SK-N-SH (cell line): ENCODE measurements around the gene DNAH11. TPM values are rescaled to one million over a fixed set of nuclear protein-coding genes. Genes with fewer than 3 reads are reported as not detected.

Experiments
- CTCF ChIA-PET: fragments of 300-600, 350-600 bp; formaldehyde crosslinking; extraction: SDS; loops from one replicate; lab custom pipeline; 2021; lab: Yijun Ruan, JAX
- POLR2A ChIA-PET: fragments of 350-600 bp; sonication (Branson Sonifier 250); formaldehyde crosslinking; extraction: SDS; loops from one replicate; lab custom pipeline; 2020; ENCODE audit warnings: antibody characterized with exemption, inconsistent platforms; lab: Yijun Ruan, JAX
- DNase-seq: peaks from one replicate; pipeline ENCODE4 v3.0.0; 2012
- H2AFZ ChIP-seq: fragments of 200-600 bp; sonication (generic); 2 replicates; pipeline ENCODE4 v1.8.1; 2016; ENCODE audit warnings: antibody characterized with exemption, mild to moderate bottlenecking, low read depth
- H3F3A ChIP-seq: fragments of 200-600 bp; sonication (generic); replicated peaks from 2 replicates; pipeline ENCODE3; 2016; ENCODE audit warnings: antibody characterized with exemption, mild to moderate bottlenecking; ENCODE audit not compliant: insufficient read depth
- H3K27ac ChIP-seq, 2 experiments: fragments of 200-500 bp in 1 of 2; fragments of 200-600 bp in 1 of 2; sonication (Bioruptor generic) in 1 of 2; sonication (generic), shearing (Covaris generic) in 1 of 2; 2 replicates each; pipeline versions ENCODE4 v1.5.1 to v1.6.1; 2014 to 2016; ENCODE audit warnings: low read depth in 2 of 2, inconsistent platforms in 1 of 2, low read length in 1 of 2, mild to moderate bottlenecking in 1 of 2, mixed read lengths in 1 of 2
- H3K27me3 ChIP-seq: fragments of 200-600 bp; sonication (generic), shearing (Covaris generic); 2 replicates; pipeline ENCODE4 v1.6.1; 2016; ENCODE audit warnings: mixed run types; ENCODE audit not compliant: insufficient read depth
- H3K36me3 ChIP-seq, 2 experiments: fragments of 200-500 bp in 1 of 2; fragments of 200-600 bp in 1 of 2; sonication (Bioruptor generic) in 1 of 2; sonication (generic) in 1 of 2; replicated peaks in 1 of 2; 2 replicates each; pipeline versions ENCODE3 to v1.5.1; 2014 to 2016; ENCODE audit warnings: low read length in 1 of 2, mild to moderate bottlenecking in 1 of 2; ENCODE audit not compliant: insufficient read depth in 2 of 2, control insufficient read depth in 1 of 2
- H3K4me1 ChIP-seq, 2 experiments: fragments of 200-500 bp in 1 of 2; fragments of 200-600 bp in 1 of 2; sonication (Bioruptor generic) in 1 of 2; sonication (generic), shearing (Covaris generic) in 1 of 2; 2 replicates each; pipeline versions ENCODE4 v1.5.1 to v1.6.1; 2014 to 2016; ENCODE audit warnings: low read depth in 1 of 2, low read length in 1 of 2, mixed run types in 1 of 2; ENCODE audit not compliant: insufficient read depth in 2 of 2, control insufficient read depth in 1 of 2
- H3K4me2 ChIP-seq: fragments of 200-600 bp; sonication (generic), shearing (Covaris generic); 2 replicates; pipeline ENCODE4 v1.6.1; 2017; ENCODE audit warnings: mixed run types
- H3K4me3 ChIP-seq, 2 experiments: fragments of 200-500 bp in 1 of 2; fragments of 200-600 bp in 1 of 2; sonication (Bioruptor generic) in 1 of 2; sonication (generic), shearing (Covaris generic) in 1 of 2; 2 replicates each; pipeline versions ENCODE4 v1.5.1 to v1.8.1; 2014 to 2016; ENCODE audit warnings: low read depth in 2 of 2, inconsistent platforms in 1 of 2, low read length in 1 of 2, mild to moderate bottlenecking in 1 of 2, mixed read lengths in 1 of 2, moderate library complexity in 1 of 2
- H3K79me2 ChIP-seq: fragments of 200-600 bp; sonication (generic); 2 replicates; pipeline ENCODE4 v1.8.1; 2017; ENCODE audit warnings: mild to moderate bottlenecking; ENCODE audit not compliant: insufficient read depth
- H3K9ac ChIP-seq: fragments of 200-600 bp; sonication (generic); 2 replicates; pipeline ENCODE4 v1.6.1; 2017; ENCODE audit warnings: mixed run types
- H3K9me2 ChIP-seq: fragments of 200-600 bp; sonication (generic); 2 replicates; pipeline ENCODE4 v1.6.1; 2017; ENCODE audit warnings: mixed run types
- H3K9me3 ChIP-seq: fragments of 200-600 bp; sonication (generic); 2 replicates; pipeline ENCODE4 v1.6.1; 2017; ENCODE audit warnings: mixed run types, mild to moderate bottlenecking, moderate library complexity
- H4K20me1 ChIP-seq: fragments of 200-600 bp; sonication (generic); 2 replicates; pipeline ENCODE4 v1.6.1; 2017; ENCODE audit warnings: mild to moderate bottlenecking, mixed run types; ENCODE audit not compliant: insufficient read depth
- CHD2 ChIP-seq: fragments of 150-350 bp; IDR thresholded peaks from 2 replicates; pipeline ENCODE4 v1.6.1; 2018; ENCODE audit warnings: low read length; ENCODE audit not compliant: partially characterized antibody
- CTCF ChIP-seq: fragments of 200-600 bp; sonication (generic); IDR thresholded peaks from 2 replicates; pipeline ENCODE4 v1.6.1; 2017; ENCODE audit warnings: antibody characterized with exemption, mild to moderate bottlenecking, moderate library complexity
- FOSL2 ChIP-seq: IDR thresholded peaks from 2 replicates; pipeline ENCODE4 v1.4.0; 2012; ENCODE audit warnings: low read depth, mild to moderate bottlenecking, moderate library complexity, borderline replicate concordance
- FOXJ3 ChIP-seq: sonication (generic); formaldehyde crosslinking; IDR thresholded peaks from 2 replicates; pipeline ENCODE4 v1.5.1; 2020; ENCODE audit warnings: mild to moderate bottlenecking, missing genetic modification reagents
- GABPA ChIP-seq: IDR thresholded peaks from 2 replicates; pipeline ENCODE4 v1.4.0; 2012; ENCODE audit warnings: low read depth, mild to moderate bottlenecking
- JUND ChIP-seq: IDR thresholded peaks from 2 replicates; pipeline ENCODE4 v1.4.0; 2012
- MXI1 ChIP-seq: IDR thresholded peaks from 2 replicates; pipeline ENCODE4 v1.6.1; 2012; ENCODE audit warnings: mild to moderate bottlenecking, low read depth, low read length, improper control_type of control experiment
- NFIC ChIP-seq: IDR thresholded peaks from 2 replicates; pipeline ENCODE4 v1.4.0; 2012; ENCODE audit warnings: borderline replicate concordance
- POLR2AphosphoS5 ChIP-seq: IDR thresholded peaks from 2 replicates; pipeline ENCODE4 v1.6.1; 2012; ENCODE audit warnings: low read depth, low read length
- RAD21 ChIP-seq: IDR thresholded peaks from 2 replicates; pipeline ENCODE4 v1.6.1; 2012; ENCODE audit warnings: mild to moderate bottlenecking, low read length
- RCOR1 ChIP-seq: fragments of 150-350 bp; IDR thresholded peaks from 2 replicates; pipeline ENCODE4 v1.6.1; 2017; ENCODE audit warnings: antibody characterized with exemption, low read length
- RXRA ChIP-seq: IDR thresholded peaks from 2 replicates; pipeline ENCODE4 v1.4.0; 2012; ENCODE audit warnings: low read depth, mild to moderate bottlenecking, borderline replicate concordance
- SMC3 ChIP-seq: IDR thresholded peaks from 2 replicates; pipeline ENCODE4 v1.6.1; 2012; ENCODE audit warnings: low read depth, low read length, improper control_type of control experiment
- USF1 ChIP-seq: IDR thresholded peaks from 2 replicates; pipeline ENCODE4 v1.4.0; 2012; ENCODE audit warnings: low read depth, borderline replicate concordance
- ZBTB33 ChIP-seq: IDR thresholded peaks from 2 replicates; pipeline ENCODE4 v1.4.0; 2012; ENCODE audit warnings: low read depth, borderline replicate concordance
- WGBS: methylation state at CpG from one replicate; pipeline ENCODE4 v1.1.6; 2017; ENCODE audit warnings: low lambda C conversion rate; 5-methylcytosine and 5-hydroxymethylcytosine counted together
- polyA plus RNA-seq, 3 experiments: library from polyadenylated mRNA; depleted of rRNA; stranded (reverse); fragments of >200 nt; gene quantifications; 2 replicates each; pipeline ENCODE4 v1.2.3, GENCODE V29; 2012

Gene DNAH11
- polyA plus RNA-seq, 1 of the 3 experiments (the other 2 are of a cell fraction): 0.77 TPM

- Histone ChIP-seq H3K9ac (no peak overlapping the region), H4K20me1 (no peaks in the 10 kb centered on the region), H3K27me3 (no peaks in the 10 kb centered on the region), H2AFZ (no peak overlapping the region), H3K4me3 (no peak overlapping the region), H3K27ac (no peak overlapping the region), H3K4me2 (no peak overlapping the region), H3F3A (no peaks in the 10 kb centered on the region), H3K36me3 (peaks cover 9 to 16% of the 10 kb centered on the region in 2 experiments), H3K4me1 (no peaks in the 10 kb centered on the region), H3K9me2 (no peaks in the 10 kb centered on the region), H3K9me3 (peaks cover 14% of the 10 kb centered on the region), H3K79me2 (no peaks in the 10 kb centered on the region)
- 79% methylated on average over 6 of the region's 8 CpGs for WGBS
- TF ChIP-seq CTCF (peak; percentile 75), USF1 (no peak), RCOR1 (no peak), FOXJ3 (CRISPR knock-in tag) (no peak), RAD21 (peak; percentile 89), POLR2AphosphoS5 (no peak), MXI1 (no peak), CHD2 (no peak), FOSL2 (no peak), NFIC (no peak), SMC3 (peak; percentile 74), JUND (no peak)
- ChIA-PET POLR2A (interaction anchor here (0.6 kb wide), 1 partner anchor 9 kb away, joined by 3 read pairs; no protein-coding TSS in a partner anchor), CTCF (interaction anchor here (0.6 to 2.6 kb wide), 15 partner anchors 8 to 258 kb away, joined by 3 to 12 read pairs (median 4); no protein-coding TSS in a partner anchor)
- DNase-seq: peak; percentile 19
Measured at GRCh38 chr7:21507627-21508343, 35.1 kb upstream of the DNAH11 start.

- H3K9me2 ChIP-seq: no peaks in the 10 kb centered on the region
- H3K4me3 ChIP-seq: no peak overlapping the region
- no peaks in the 10 kb centered on the region for H3K27me3 ChIP-seq
- H3K9ac ChIP-seq: no peak overlapping the region
- TF ChIP-seq RAD21 (no peak), NFIC (no peak), GABPA (no peak), ZBTB33 (no peak), RXRA (no peak)
- no peaks in the 10 kb centered on the region for H3K79me2 ChIP-seq
- CTCF ChIA-PET: interaction anchor here (1.6 to 2.6 kb wide), 4 partner anchors 15 to 255 kb away, joined by 4 to 12 read pairs (median 8); no protein-coding TSS in a partner anchor
- H2AFZ ChIP-seq: no peak overlapping the region
- no peak overlapping the region for H3K4me2 ChIP-seq
- no peaks in the 10 kb centered on the region for H3F3A ChIP-seq
- POLR2A ChIA-PET: interaction anchor here (0.6 kb wide), 1 partner anchor 9 kb away, joined by 3 read pairs; no protein-coding TSS in a partner anchor
- no peaks in the 10 kb centered on the region for H4K20me1 ChIP-seq
- DNase-seq: no peak
- peaks cover 14% of the 10 kb centered on the region for H3K9me3 ChIP-seq
- no peaks in the 10 kb centered on the region for H3K4me1 ChIP-seq
- H3K36me3 ChIP-seq: peaks cover 9 to 16% of the 10 kb centered on the region in 2 experiments
- no peak overlapping the region for H3K27ac ChIP-seq
- WGBS: 92% methylated on average over 3 of the region's 3 CpGs
Measured at GRCh38 chr7:21508538-21508937, 34.3 kb upstream of the DNAH11 start.
